ENCODE data around the gene JDP2.

DNA sequence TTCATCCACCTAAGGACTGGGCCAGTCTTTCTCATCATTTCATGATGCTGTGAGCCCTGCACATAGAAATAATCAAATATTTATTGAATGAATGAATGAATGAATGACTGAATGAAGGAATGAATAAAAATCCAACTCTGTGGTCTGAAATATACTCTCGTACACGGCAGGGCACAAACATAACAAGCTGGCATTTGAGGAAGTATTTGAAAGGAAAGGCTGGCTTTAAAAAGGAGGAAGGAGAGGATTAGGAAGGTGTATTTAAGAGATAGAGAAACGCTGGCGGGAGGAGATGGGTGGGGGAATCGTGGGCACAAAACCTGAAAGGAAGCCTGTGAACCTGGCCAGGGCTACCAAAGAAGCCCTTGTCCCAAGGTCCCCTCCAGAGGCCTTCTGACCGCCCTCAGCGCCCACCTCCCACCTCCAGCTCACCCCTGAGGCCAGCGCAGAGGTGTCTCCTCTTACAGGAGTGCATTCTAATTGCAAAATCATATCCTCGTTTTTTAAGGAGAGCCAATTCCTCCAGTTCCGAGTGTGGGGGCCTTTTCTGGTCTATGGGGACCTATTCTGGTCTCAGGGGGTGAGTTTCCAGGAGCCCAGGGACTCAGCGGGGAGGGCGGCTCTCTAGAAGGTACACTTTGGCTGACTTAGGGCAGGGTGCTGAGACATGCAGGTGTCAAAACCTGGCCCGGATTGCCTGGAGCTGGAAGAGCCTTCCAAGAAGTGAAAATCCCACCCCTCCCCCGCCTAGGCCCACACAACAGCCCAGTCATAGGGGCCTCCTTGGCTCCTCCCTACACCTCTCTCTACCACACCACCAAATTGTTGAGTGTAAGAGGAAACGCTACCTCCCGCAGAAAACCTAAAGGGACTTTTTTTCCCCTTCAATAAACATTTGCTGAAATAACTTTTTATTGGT is 8.7 kb upstream of the JDP2 start:
- TF ChIP-seq, protein P1, sequence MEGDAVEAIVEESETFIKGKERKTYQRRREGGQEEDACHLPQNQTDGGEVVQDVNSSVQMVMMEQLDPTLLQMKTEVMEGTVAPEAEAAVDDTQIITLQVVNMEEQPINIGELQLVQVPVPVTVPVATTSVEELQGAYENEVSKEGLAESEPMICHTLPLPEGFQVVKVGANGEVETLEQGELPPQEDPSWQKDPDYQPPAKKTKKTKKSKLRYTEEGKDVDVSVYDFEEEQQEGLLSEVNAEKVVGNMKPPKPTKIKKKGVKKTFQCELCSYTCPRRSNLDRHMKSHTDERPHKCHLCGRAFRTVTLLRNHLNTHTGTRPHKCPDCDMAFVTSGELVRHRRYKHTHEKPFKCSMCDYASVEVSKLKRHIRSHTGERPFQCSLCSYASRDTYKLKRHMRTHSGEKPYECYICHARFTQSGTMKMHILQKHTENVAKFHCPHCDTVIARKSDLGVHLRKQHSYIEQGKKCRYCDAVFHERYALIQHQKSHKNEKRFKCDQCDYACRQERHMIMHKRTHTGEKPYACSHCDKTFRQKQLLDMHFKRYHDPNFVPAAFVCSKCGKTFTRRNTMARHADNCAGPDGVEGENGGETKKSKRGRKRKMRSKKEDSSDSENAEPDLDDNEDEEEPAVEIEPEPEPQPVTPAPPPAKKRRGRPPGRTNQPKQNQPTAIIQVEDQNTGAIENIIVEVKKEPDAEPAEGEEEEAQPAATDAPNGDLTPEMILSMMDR (IDR thresholded peaks at IDR 0.05), result no peak
- TF ChIP-seq POLR2A (IDR thresholded peaks at IDR 0.05), result no peak
